ENCODE measurements around the gene CUL3. TPM values are rescaled to one million over a fixed set of nuclear protein-coding genes. Genes with fewer than 3 reads are reported as not detected.

CUL3 gene
- total and polyA plus RNA-seq, 2 donors = 50.2 to 129 TPM

DNA sequence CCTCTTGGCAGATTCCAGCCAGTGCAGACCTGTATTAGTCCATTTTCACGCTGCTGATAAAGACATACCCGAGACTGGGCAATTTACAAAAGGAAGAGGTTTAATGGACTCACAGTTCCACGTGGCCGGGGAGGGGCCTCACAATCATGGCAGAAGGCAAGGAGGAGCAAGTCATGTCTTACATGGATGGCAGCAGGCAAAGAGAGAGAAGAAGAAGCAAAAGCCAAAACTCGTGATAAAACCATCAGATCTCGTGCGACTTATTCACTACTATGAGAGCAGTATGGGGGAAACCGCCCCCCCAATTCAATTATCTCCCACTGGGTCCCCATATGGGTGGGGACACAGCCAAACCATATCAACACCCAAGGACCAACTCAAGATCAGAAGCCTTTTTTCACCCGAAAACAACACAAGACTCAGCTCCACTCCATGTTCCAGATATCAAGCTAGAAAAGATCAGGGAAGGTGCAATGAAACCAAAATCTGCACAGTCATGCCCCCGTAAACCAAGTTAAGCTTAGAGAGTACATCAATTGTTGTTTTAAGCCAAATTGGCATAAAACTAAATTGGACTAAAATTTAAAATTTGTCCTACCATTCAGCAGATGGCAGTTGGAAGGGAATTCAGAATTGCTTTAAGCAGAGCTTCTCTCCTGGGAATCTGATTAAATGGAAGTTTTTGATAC lies 127.6 kb downstream of the CUL3 start:
- no peak overlapping the region for H3K27ac ChIP-seq (ENCODE audit: low read depth)
- 96% methylated on average over 10 of the region's 10 CpGs for WGBS
- no peaks in the 10 kb centered on the region for H3K4me1 ChIP-seq (ENCODE audit: insufficient read depth)
- no peaks in the 10 kb centered on the region for H3K36me3 ChIP-seq (ENCODE audit: insufficient read depth)
- H3K4me3 ChIP-seq (ENCODE audit: low read depth, low read length) = no peak overlapping the region
- DNase-seq (ENCODE audit: extremely low spot score) = no peak

DNA sequence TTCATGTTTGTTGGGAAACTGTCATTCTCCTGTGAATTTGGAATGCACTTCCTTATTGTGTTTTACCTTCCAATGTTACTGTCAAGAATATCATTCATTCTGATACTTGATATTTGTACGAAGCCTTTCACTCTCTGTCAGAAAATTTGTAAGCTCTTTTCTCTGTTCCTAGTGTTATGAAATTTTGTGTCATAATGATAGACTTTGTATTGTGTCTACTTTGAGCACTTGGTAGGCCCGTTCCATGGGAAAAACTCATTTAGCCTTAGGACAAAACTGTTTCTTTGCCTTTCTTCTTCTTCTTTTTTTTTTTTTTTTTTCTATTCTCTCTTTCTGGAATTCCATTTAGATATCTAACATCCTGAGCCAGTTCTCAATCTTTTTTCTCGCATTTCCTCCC lies 131.3 kb downstream of the CUL3 start:
- WGBS = 97% methylated on average over 3 of the region's 3 CpGs
- H3K36me3 ChIP-seq (ENCODE audit: insufficient read depth) = no peaks in the 10 kb centered on the region
- no peak overlapping the region for H3K4me3 ChIP-seq (ENCODE audit: low read depth, low read length)
- H3K4me1 ChIP-seq (ENCODE audit: insufficient read depth) = no peaks in the 10 kb centered on the region
- H3K27ac ChIP-seq (ENCODE audit: low read depth) = no peak overlapping the region
- no peak for DNase-seq (ENCODE audit: extremely low spot score)

DNA sequence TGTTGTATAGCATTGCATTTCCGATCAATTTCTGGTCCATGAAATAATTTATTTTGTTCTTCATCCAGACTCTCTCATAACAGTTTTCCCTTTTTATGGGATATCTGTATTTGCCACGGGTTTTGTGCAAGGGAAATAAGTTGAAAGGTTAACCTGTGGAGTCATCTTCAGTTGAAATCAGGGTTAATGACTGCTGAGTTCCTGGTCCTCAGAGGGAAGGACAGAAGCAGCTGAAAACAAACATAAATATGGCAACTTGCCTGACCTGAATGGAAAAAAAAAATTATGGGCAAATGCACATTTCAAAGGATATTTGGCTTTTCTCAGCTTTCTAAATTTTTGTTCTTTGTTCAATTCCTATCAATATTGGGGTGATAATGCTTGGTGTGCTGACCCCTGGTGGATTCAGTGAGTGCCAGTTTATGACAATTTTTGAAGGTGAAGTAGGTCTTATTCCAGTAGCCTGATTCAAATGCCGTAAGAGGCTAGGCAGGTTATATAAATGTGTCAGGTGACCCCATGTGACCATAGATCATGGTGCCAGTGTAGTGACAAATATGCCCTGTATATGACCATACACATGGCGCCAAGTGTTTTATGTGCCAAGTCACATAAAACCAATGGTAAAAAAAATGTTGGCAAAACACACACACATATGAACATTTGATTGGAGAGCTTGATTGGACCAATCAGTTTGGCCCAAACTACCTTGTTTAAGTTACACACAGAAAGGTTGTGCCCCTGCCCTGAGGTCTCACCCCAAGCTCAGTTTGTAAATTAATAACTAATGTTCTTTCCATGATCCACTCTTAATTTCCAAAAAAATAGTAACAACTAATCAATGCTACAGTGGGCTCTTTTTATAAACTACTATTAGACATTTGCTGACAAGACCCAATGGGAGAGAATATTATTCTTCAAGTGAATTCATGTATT lies 135.7 kb downstream of the CUL3 start:
- no peak for DNase-seq (ENCODE audit: extremely low spot score)
- WGBS = 51% methylated on average over 4 of the region's 4 CpGs
- Histone ChIP-seq H3K4me3 (ENCODE audit: low read depth, low read length) (no peak overlapping the region), H3K36me3 (ENCODE audit: insufficient read depth) (no peaks in the 10 kb centered on the region), H3K27ac (ENCODE audit: low read depth) (no peak overlapping the region), H3K4me1 (ENCODE audit: insufficient read depth) (no peaks in the 10 kb centered on the region)

DNA sequence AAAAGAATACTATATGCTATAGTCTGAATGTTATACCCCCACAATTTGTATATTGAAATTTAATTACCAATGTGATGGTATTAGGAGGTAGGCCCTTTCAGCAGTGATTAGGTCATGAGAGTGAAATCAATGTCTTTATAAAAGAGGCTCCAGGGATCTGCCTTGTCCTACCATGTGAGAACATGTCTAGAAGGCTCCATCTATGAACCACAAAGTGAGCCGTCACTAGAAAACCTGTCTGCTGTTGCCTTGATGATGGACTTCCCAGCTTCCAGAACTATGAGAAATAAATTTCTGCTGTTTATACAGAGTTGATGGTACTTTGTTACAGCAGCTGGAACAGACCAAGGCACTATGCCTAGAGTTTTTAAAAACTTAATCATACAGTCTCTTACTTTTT lies 136.9 kb downstream of the CUL3 start:
- no peak for DNase-seq (ENCODE audit: extremely low spot score)
- Histone ChIP-seq H3K4me3 (ENCODE audit: low read depth, low read length) (no peak overlapping the region), H3K36me3 (ENCODE audit: insufficient read depth) (no peaks in the 10 kb centered on the region), H3K27ac (ENCODE audit: low read depth) (no peak overlapping the region), H3K4me1 (ENCODE audit: insufficient read depth) (no peaks in the 10 kb centered on the region)
- WGBS = 87% methylated on average over 1 of the region's 1 CpG

DNA sequence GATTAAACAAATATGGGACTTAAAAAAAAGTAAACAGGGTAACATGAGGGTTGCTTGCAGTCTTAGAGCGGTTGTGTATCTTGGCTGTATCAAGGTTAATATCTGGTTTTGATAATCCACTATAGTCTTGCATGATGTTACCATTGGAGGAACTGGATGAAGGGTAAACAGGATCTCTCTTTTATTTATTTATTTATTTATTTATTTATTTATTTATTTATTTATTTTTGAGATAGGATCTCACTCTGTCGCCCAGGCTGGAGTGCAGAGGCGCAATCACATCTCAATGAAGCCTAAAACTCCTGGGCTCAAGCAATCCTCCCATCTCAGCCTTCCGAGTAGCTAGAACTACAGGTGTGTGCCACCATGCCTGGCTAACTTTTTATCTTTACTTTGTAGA lies 140.4 kb downstream of the CUL3 start:
- Histone ChIP-seq H3K4me1 (ENCODE audit: insufficient read depth) (no peaks in the 10 kb centered on the region), H3K27ac (ENCODE audit: low read depth) (no peak overlapping the region), H3K36me3 (ENCODE audit: insufficient read depth) (no peaks in the 10 kb centered on the region), H3K4me3 (ENCODE audit: low read depth, low read length) (no peak overlapping the region)
- WGBS = 96% methylated on average over 4 of the region's 4 CpGs
- DNase-seq (ENCODE audit: extremely low spot score) = no peak

DNA sequence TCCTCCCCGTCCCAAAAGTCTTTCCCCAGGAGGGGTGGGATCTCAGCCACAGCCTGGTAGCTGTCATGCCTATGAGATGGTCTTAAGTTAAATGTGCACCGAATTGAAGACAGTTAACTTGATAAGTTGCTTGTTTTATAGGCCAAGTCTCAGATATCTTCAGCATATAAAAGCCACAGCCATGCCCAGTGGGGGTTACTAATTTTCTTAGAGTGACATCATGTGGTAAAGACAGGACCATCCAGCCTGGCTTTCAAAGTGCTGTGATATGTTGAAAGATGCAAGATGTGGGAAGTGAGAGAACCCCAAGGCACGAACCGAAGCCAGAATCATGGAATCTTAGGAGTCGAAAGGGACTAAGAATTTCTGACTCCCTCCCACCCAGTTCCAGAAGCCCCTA lies 141.1 kb downstream of the CUL3 start:
- no peak overlapping the region for H3K27ac ChIP-seq (ENCODE audit: low read depth)
- DNase-seq (ENCODE audit: extremely low spot score) = no peak

DNA sequence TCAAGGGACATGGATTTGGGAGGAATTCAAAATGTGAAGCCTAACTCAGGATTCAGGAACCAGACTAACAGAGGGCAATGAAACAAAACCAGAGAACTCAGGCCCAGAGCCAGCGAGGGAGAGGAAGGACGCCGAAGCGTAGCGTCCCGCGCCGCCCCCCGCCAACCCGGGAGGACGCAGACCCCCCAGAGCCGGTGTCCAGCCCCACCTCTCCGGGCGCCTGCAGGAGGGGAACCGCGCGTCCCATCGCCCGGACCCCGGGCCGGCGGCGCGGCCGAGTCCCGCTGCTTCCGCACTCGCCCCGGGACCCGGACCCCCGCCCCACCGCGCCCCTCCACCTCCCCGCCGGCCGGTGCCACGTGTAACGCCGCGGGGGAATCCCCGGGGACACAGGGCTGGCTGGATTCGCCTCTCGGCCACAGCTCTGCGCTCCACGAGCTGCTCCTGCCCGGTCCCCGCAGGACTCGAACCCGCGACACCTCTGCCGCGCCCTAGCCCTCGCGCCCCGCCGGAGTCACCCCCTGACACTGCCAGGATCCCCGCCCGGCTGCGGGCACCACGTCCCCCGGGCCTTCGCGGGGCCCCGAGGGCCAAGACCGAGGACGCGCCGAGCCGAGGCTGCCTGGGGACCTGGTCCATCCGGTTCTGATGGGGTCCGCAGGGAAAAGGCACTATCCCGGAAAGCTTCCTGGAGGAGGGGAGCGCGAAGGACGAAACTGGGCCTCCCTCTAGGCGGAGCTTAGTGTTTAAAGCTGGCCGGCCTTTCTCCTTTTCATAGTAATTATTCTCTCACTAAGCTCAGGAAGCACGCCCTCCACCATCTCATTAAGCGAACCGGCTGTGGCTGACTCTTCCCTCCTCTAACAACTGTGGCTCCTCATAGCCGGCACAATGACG lies 142.8 kb downstream of the CUL3 start:
- Histone ChIP-seq H3K4me1 (ENCODE audit: insufficient read depth) (no peaks in the 10 kb centered on the region), H3K36me3 (ENCODE audit: insufficient read depth) (no peaks in the 10 kb centered on the region), H3K4me3 (ENCODE audit: low read depth, low read length) (peak overlapping the region; percentile 55), H3K27ac (ENCODE audit: low read depth) (no peak overlapping the region)
- WGBS = 2% methylated on average over 82 of the region's 82 CpGs
- DNase-seq (ENCODE audit: extremely low spot score) = no peak

More for the DNA sequence above, 141.1 kb downstream of the CUL3 start:
- WGBS = 78% methylated on average over 5 of the region's 5 CpGs
- Histone ChIP-seq H3K36me3 (ENCODE audit: insufficient read depth) (no peaks in the 10 kb centered on the region), H3K4me3 (ENCODE audit: low read depth, low read length) (no peak overlapping the region), H3K4me1 (ENCODE audit: insufficient read depth) (no peaks in the 10 kb centered on the region)

DNA sequence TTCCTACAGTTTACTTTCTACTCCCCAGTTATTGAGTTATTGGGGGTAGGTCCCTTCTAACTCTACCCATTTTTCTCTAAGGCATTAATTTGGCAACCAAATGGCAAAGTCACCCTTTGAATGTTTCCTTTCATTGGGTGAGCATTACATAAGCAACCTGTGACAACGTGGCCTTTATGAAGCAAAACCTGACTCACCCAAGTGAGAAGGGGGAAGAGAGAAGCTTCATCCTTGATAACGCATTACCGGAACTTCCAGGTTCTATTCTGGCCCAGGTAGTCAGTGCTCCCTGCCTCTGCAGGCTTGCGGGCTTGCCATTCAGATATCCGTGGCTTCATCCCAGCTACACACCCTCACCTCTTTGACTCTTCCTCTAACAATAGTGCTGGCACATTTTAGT lies 144.2 kb downstream of the CUL3 start:
- H3K27ac ChIP-seq (ENCODE audit: low read depth) = no peak overlapping the region
- no peaks in the 10 kb centered on the region for H3K36me3 ChIP-seq (ENCODE audit: insufficient read depth)
- WGBS = 85% methylated on average over 5 of the region's 5 CpGs

DNA sequence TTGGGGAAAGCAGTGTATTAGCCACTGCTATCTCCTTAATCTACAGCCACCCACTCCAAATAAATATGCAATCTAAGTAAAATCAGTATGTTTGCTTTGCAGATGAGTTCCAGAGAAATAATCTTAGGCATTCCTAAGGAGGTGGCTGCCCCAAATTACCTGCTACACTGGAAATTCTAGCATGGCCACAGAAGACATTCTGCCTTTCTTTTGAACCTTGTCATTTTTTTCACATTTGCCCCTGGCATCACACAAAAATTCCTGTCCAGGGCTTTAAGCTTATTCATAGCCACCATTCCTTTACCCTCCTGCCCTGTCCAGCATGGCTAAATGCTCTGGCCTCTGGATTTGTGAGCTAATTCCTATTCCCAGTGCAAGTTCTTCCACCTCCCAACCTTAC lies 146.4 kb downstream of the CUL3 start:
- Histone ChIP-seq H3K36me3 (ENCODE audit: insufficient read depth) (no peaks in the 10 kb centered on the region), H3K27ac (ENCODE audit: low read depth) (no peak overlapping the region), H3K4me1 (ENCODE audit: insufficient read depth) (no peaks in the 10 kb centered on the region), H3K4me3 (ENCODE audit: low read depth, low read length) (no peak overlapping the region)
- DNase-seq (ENCODE audit: extremely low spot score) = no peak

More for the DNA sequence above, 144.2 kb downstream of the CUL3 start:
- DNase-seq (ENCODE audit: extremely low spot score) = no peak
- H3K4me1 ChIP-seq (ENCODE audit: insufficient read depth) = no peaks in the 10 kb centered on the region
- H3K4me3 ChIP-seq (ENCODE audit: low read depth, low read length) = no peak overlapping the region

DNA sequence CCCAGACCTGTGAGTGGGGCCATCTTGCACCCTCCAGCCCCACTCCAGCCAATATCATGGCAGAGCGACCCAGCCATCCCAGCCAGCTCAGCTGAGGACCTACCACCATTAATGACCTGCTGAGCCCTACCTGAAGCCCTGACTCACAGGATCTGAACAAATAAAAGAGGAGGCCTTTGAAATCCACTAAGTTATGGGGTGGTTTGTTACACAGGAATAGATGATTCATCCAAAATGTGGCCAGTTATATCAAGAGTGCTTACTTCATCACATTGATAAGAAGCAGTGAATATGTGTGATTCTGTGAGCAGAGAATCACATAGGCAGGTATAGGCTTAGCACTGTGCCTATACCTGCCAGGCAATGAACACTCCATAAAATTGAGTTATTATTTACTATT lies 148.5 kb downstream of the CUL3 start:
- no peak for DNase-seq (ENCODE audit: extremely low spot score)
- Histone ChIP-seq H3K36me3 (ENCODE audit: insufficient read depth) (no peaks in the 10 kb centered on the region), H3K4me1 (ENCODE audit: insufficient read depth) (no peaks in the 10 kb centered on the region), H3K4me3 (ENCODE audit: low read depth, low read length) (no peak overlapping the region), H3K27ac (ENCODE audit: low read depth) (no peak overlapping the region)
- 95% methylated on average over 1 of the region's 1 CpG for WGBS

DNA sequence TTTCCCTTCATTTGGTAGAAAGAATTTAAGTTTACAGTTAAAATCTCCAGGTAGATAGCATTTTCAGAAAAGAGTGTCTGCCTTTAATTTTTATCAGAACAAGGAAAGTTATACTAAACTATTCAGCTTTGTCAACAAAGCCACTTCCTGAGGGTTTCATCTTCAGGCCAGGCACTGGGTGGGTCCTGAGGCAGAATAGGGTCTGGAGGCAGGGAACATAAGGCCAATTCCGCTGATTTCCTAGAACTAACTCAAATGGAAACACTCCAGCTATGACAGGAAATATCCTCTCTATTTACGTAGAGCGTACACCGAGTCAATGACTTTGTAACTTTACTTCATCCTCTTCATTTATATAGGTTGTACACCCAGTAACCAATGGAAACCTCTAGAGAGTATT lies 150.5 kb downstream of the CUL3 start:
- DNase-seq (ENCODE audit: extremely low spot score) = no peak
- Histone ChIP-seq H3K4me3 (ENCODE audit: low read depth, low read length) (no peak overlapping the region), H3K36me3 (ENCODE audit: insufficient read depth) (no peaks in the 10 kb centered on the region), H3K27ac (ENCODE audit: low read depth) (no peak overlapping the region), H3K4me1 (ENCODE audit: insufficient read depth) (no peaks in the 10 kb centered on the region)
- 64% methylated on average over 4 of the region's 4 CpGs for WGBS

DNA sequence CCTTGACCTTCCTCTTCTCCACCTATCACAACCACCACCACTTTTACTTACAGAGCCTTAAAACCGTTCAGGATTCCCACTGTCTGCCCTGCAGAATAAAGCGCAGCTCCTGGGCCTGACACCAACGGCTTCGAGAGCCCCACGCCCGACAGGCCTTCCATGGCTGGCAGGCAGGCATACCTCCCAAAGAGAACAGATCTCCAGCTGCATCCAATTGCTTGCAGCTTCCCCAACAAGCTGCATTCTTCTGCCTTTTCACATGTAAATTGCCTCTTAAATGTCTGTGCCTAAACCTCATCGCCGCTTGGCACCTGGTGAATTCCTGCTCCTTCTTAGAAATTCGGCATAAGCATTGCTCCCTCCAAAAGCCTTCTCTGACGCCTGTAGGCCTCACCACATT lies 151.7 kb downstream of the CUL3 start:
- Histone ChIP-seq H3K36me3 (ENCODE audit: insufficient read depth) (no peaks in the 10 kb centered on the region), H3K4me1 (ENCODE audit: insufficient read depth) (no peaks in the 10 kb centered on the region), H3K4me3 (ENCODE audit: low read depth, low read length) (no peak overlapping the region), H3K27ac (ENCODE audit: low read depth) (no peak overlapping the region)
- no peak for DNase-seq (ENCODE audit: extremely low spot score)
- WGBS = 65% methylated on average over 10 of the region's 10 CpGs

DNA sequence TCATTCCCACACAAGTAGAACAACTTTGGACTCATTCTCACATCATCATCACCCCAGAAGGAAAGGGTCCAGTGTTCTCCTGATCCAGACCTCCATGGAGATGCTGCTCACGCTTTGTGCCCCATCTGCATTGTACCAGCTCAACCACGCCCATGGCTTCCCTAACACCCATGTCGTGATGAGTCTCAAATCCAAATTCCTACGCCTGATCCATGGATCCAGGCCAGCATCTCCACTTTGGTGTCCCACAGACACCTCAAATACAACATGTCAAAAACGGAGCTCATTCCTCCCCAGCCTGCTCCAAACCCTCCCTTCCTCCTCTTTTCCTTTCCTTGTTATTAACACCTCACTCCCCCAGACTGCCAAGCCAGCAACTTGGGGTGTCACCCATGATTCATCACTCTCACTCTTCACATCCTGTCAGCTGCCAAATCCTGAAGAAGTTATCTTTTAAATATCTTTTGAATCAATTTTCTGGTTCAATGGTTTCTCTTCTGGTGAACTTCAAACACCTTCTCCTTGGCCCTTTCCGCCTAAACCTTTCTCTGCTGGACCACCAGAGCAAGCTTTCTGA lies 153.1 kb downstream of the CUL3 start:
- no peak for DNase-seq (ENCODE audit: extremely low spot score)
- Histone ChIP-seq H3K4me1 (ENCODE audit: insufficient read depth) (no peaks in the 10 kb centered on the region), H3K36me3 (ENCODE audit: insufficient read depth) (no peaks in the 10 kb centered on the region), H3K4me3 (ENCODE audit: low read depth, low read length) (no peak overlapping the region), H3K27ac (ENCODE audit: low read depth) (no peak overlapping the region)
- 89% methylated on average over 6 of the region's 6 CpGs for WGBS
